G401 (cell line): ENCODE data around the gene AMY1A. TPM values are rescaled to one million over a fixed set of nuclear protein-coding genes. Genes with fewer than 3 reads are reported as not detected.
"Not testable (repeated sequence)": the region's sequence is repeated elsewhere in the genome, so short reads cannot be mapped to it uniquely, and the experiment has no call there.

Experiments used
- DNase-seq: peaks from one replicate; pipeline ENCODE4 v3.0.0-alpha.2; 2015; ENCODE audit warnings: low spot score
- in situ Hi-C: cut with HindIII; loops from 2 replicates; pipeline ENCODE4 v1.10.0; 2016; ENCODE audit warnings: low sequenced_read_pairs, mixed read lengths
- total RNA-seq: library from RNA; depleted of rRNA; stranded (reverse); fragments of >200 nt; shearing (Covaris generic); gene quantifications from 2 replicates; pipeline ENCODE4 v1.2.3, GENCODE V29; 2014; rRNA removed

AMY1A gene
- not detected in 2 replicates for total RNA-seq

DNA sequence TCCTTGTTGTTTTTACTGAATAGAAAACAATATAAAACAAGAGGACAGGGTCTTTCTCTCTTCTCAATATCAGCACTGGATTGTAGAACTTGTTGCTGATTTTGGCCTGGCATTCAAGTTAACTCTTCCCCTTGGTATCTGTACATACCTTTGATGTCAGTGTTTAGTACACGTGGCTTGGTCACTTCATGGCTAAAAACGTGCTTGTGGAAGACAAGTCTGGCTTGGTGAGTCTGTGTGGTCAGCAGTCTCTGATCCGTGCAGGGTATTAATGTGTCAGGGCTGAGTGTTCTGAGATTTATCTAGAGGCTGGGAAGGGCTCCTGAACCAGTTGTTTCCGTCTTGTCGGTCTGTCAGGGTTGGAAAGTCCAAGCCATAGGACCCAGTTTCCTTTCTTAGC, at the start of gene AMY1A:
AMY1A (plus strand) TSS at position 301 of the 400 bp plus-strand sequence. CDS start 571 bp downstream, outside the sequence.
- in situ Hi-C loops, DNase-seq: not testable (repeated sequence)

DNA sequence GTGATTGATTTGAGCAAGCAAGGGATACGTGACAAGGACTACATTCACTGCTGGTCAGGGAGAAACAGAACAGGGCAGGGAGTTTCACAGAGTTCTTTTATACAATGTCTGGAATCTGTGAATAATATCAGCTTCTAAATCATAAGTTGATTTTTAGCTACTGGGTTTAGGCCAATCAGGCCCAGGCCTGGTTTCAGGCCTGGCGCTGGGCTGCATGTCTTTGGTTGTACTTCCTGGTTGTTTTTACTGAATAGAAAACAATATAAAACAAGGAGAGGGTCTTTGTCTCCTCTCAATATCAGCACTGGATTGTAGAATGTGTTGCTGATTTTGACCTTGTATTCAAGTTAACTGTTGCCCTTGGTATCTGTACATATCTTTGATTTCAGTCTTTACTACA, 39.2 kb upstream of the AMY1A start:
- DNase-seq, result no peak
- in situ Hi-C loops, result no loop called here

DNA sequence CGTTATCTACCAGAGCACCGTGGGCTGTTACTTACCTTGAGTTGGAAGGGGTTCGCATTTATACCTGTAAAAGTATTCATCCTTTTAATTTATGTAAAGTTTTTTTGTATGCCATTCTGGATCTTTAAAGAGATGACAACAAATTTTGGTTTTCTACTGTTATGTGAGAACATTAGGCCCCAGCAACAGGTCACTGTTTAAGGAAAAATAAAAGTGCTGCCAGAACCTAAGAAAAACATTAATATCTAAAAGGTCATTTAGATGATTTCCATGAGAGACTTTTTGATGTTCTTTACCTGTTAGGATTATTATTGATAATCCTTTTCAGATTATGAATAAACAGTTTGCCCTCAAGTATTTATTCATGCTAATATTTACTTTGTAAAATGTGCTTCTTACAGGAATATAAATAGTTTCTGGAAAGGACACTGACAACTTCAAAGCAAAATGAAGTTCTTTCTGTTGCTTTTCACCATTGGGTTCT, 38.5 kb upstream of the AMY1A start, which contains the start of gene AMY2A:
AMY2A (plus strand) TSS at position 434 of the 484 bp plus-strand sequence; CDS start at position 448, 14 bp downstream.
- DNase-seq, in situ Hi-C loops: not testable (repeated sequence)

DNA sequence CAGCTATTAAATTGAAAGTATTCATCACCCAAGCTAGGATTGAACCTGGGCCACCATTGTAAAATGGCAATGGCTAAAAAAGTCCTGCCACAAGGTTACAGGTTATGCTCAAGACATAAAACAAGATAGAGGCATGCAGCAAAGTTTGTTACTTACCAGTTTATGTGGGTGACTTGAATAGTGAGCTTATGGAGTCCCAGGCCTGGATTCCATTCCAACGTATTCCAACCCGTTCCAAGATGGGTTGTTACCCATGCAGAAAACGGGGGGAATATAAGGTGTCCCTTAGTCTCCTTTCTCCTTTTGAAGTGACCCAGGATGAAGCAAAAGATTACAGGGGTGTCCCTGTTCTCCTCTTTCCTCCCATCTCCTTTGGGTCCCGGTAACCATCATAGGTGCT, 28.1 kb upstream of the AMY1A start:
- DNase-seq, in situ Hi-C loops: not testable (repeated sequence)

DNA sequence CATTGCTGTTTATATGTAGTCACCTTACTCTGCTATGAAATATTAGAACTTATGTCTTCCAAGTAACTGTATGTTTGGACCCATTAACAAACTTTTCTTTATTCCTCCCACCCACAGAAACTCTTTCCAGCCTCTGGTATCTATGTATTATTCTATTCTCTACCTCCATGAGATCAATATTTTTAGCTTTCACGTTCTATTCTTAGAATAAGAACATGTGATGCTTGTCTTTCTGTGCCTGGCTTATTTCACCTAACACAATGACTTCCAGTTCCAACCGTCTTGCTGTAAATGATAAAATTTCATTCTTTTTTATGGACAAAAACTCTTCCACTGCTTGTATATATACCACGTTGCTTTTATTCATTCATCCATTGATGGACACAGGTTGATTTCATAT, 14.4 kb upstream of the AMY1A start:
- DNase-seq, in situ Hi-C loops: not testable (repeated sequence)

DNA sequence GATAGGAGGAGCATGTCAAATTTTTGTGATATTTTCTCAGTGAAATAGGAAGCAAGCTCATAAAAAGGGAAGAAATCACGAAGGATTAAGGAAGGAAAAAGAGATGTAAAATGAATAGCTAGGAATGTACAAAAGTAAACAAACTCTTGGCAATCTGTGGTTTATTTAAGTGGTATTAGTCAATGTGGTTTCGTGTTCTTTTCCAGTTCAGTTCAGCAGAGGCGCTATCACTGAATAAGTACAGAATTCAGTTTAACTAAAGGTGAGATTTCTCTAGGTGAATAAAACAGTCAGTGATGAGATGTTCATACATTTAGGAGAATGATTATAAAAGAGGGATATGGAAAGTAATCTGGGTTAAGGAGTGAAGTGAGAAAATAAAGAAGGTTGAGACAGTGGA, 11.7 kb upstream of the AMY1A start:
- in situ Hi-C loops, DNase-seq: not testable (repeated sequence)

DNA sequence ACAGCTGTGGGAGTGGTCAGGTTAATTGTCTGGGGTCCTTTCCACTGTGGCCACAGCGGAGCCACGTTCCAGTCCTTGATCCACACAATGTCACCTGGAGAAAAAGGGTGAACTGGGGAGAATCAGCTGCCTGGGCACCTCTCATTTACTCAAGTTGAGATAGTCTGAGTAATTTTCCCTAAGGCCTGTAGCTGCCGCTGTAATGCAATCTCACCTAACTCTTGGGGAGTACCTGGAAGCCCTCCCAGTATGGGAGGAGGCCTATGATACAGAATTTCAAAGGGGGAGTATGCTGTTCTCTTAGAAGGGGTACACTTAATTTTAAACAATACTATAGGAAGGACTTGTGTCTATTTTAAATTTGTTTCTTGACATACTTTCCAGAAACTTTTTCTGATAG, 5.3 kb upstream of the AMY1A start:
- in situ Hi-C loops, DNase-seq: not testable (repeated sequence)

DNA sequence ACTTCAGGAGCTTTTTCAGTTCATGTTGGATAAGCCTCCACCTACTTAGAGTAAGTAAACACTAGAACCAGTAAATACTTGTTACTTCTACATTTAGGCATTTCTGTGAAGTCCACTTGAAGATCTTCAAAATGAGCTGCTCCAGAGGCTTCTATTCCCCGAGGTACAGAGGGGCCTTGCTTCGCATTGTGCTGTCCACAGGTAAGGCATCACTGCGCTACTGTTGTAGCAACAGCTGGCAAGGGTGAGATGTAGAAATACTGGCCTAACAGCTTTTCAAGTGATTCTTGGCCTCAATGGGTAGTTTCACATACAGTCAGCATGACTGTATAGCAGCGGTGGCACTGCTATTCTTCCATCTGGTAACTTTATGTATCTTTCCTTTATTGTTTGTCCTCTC, 4.7 kb upstream of the AMY1A start:
- DNase-seq, in situ Hi-C loops: not testable (repeated sequence)

DNA sequence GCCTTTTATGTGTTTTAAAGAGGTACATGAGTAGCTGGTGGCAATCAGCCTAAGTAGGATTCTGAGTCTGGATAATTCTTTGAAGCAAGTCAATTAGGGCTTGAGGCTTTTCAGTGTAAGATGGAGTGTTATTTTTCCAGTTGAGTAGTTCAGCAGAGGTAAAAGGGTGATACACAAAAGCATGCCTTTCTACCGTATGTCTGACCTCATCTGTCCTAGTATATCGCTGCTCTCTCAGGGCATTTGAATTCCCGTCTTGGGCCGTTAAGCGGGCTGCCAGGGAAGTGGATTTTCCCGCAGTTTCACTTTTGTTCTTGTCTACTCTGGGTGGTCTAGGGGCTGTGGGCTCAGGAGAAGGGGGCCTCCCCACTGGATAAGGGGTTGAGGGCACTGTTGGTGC, 1.4 kb upstream of the AMY1A start:
- in situ Hi-C loops, DNase-seq: not testable (repeated sequence)

DNA sequence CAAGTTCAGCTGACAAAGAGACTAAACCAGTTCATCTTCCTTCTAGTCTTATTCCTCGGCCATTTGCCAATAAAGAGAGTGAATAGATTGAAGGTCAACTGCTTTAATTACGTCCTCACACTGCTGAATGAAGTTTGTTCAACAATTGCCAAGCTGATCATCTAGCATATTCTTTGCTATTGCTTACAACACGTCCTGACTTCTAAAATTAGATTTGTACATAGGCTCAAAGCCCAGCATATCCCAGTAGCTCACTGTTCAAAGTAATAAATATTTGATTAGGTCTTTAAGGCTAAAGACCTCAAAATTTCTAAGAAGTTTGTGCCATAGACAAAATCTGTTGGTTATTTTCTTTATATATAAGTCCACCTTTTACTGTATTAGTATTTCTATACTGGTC, 20.8 kb downstream of the AMY1A start:
- DNase-seq, in situ Hi-C loops: not testable (repeated sequence)

DNA sequence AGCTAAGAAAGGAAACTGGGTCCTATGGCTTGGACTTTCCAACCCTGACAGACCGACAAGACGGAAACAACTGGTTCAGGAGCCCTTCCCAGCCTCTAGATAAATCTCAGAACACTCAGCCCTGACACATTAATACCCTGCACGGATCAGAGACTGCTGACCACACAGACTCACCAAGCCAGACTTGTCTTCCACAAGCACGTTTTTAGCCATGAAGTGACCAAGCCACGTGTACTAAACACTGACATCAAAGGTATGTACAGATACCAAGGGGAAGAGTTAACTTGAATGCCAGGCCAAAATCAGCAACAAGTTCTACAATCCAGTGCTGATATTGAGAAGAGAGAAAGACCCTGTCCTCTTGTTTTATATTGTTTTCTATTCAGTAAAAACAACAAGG, 40.5 kb downstream of the AMY1A start, which contains the start of gene AMY1B:
AMY1B (minus strand) TSS at position 101 of the 400 bp plus-strand sequence. CDS start 571 bp downstream, outside the sequence.
- DNase-seq, in situ Hi-C loops: not testable (repeated sequence)

DNA sequence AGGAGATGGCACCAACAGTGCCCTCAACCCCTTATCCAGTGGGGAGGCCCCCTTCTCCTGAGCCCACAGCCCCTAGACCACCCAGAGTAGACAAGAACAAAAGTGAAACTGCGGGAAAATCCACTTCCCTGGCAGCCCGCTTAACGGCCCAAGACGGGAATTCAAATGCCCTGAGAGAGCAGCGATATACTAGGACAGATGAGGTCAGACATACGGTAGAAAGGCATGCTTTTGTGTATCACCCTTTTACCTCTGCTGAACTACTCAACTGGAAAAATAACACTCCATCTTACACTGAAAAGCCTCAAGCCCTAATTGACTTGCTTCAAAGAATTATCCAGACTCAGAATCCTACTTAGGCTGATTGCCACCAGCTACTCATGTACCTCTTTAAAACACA, 41.9 kb downstream of the AMY1A start:
- DNase-seq, in situ Hi-C loops: not testable (repeated sequence)

DNA sequence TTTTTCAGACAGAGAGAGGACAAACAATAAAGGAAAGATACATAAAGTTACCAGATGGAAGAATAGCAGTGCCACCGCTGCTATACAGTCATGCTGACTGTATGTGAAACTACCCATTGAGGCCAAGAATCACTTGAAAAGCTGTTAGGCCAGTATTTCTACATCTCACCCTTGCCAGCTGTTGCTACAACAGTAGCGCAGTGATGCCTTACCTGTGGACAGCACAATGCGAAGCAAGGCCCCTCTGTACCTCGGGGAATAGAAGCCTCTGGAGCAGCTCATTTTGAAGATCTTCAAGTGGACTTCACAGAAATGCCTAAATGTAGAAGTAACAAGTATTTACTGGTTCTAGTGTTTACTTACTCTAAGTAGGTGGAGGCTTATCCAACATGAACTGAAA, 45.1 kb downstream of the AMY1A start:
- DNase-seq, in situ Hi-C loops: not testable (repeated sequence)

DNA sequence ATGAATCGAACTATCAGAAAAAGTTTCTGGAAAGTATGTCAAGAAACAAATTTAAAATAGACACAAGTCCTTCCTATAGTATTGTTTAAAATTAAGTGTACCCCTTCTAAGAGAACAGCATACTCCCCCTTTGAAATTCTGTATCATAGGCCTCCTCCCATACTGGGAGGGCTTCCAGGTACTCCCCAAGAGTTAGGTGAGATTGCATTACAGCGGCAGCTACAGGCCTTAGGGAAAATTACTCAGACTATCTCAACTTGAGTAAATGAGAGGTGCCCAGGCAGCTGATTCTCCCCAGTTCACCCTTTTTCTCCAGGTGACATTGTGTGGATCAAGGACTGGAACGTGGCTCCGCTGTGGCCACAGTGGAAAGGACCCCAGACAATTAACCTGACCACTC, 45.7 kb downstream of the AMY1A start:
- DNase-seq, in situ Hi-C loops: not testable (repeated sequence)

DNA sequence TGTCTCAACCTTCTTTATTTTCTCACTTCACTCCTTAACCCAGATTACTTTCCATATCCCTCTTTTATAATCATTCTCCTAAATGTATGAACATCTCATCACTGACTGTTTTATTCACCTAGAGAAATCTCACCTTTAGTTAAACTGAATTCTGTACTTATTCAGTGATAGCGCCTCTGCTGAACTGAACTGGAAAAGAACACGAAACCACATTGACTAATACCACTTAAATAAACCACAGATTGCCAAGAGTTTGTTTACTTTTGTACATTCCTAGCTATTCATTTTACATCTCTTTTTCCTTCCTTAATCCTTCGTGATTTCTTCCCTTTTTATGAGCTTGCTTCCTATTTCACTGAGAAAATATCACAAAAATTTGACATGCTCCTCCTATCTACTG, 52.1 kb downstream of the AMY1A start:
- DNase-seq, in situ Hi-C loops: not testable (repeated sequence)

DNA sequence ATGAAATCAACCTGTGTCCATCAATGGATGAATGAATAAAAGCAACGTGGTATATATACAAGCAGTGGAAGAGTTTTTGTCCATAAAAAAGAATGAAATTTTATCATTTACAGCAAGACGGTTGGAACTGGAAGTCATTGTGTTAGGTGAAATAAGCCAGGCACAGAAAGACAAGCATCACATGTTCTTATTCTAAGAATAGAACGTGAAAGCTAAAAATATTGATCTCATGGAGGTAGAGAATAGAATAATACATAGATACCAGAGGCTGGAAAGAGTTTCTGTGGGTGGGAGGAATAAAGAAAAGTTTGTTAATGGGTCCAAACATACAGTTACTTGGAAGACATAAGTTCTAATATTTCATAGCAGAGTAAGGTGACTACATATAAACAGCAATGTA, 54.8 kb downstream of the AMY1A start:
- in situ Hi-C loops, DNase-seq: not testable (repeated sequence)

Other genes starting within 250 kb of the AMY1A start
- gene RNPC3, start 130.1 kb upstream of the AMY1A start, total RNA-seq, result 6.5 and 25.7 TPM in 2 replicates
- gene AMY2B, start 84.2 kb upstream of the AMY1A start, total RNA-seq, result 0.95 TPM in 1 of 2 replicates, not detected in the other
- gene AMY2A, start 38.3 kb upstream of the AMY1A start, total RNA-seq, result not detected in 2 replicates
- not detected in 2 replicates for gene AMY1B, start 40.5 kb downstream of the AMY1A start, total RNA-seq
- not detected in 2 replicates for gene AMY1C, start 94.1 kb downstream of the AMY1A start, total RNA-seq